HEK293 (cell line): ENCODE results near the gene MELTF.

Experiments
- CTCF ChIA-PET: fragments of 350-600 bp; formaldehyde crosslinking; extraction: SDS; loops from one replicate; lab custom pipeline; 2021; ENCODE audit warnings: antibody characterized with exemption; lab: Yijun Ruan, JAX
- POLR2A ChIA-PET: fragments of 300-600 bp; formaldehyde crosslinking; extraction: SDS; loops from one replicate; lab custom pipeline; 2020; ENCODE audit warnings: antibody characterized with exemption, inconsistent platforms; lab: Yijun Ruan, JAX
- H3K27ac ChIP-seq: fragments of 200-500 bp; sonication (Bioruptor generic); 2 replicates; pipeline ENCODE4 v1.5.1; 2014; ENCODE audit warnings: low read depth, low read length, control low read depth, inconsistent platforms; ENCODE audit errors: extremely low read depth
- H3K36me3 ChIP-seq, 2 experiments: fragments of 200-500 bp in 1 of 2; sonication (Bioruptor generic) in 1 of 2; 1 replicate in 1 of 2; 2 replicates in 1 of 2; pipeline ENCODE4 v1.5.1; 2014 to 2017; ENCODE audit warnings: inconsistent platforms in 2 of 2, low read length in 2 of 2; ENCODE audit not compliant: control insufficient read depth in 2 of 2, insufficient read depth in 1 of 2
- H3K4me1 ChIP-seq: fragments of 200-500 bp; sonication (Bioruptor generic); 2 replicates; pipeline ENCODE4 v1.5.1; 2014; ENCODE audit warnings: mild to moderate bottlenecking, low read length, inconsistent platforms; ENCODE audit not compliant: control insufficient read depth, insufficient read depth
- H3K4me3 ChIP-seq: 2 replicates; pipeline ENCODE4 v1.5.1; 2011; ENCODE audit warnings: low read depth, mild to moderate bottlenecking, control low read depth, low read length, moderate library complexity
- H3K9me3 ChIP-seq: fragments of 200-500 bp; sonication (Bioruptor generic); 2 replicates; pipeline ENCODE4 v1.5.1; 2014; ENCODE audit warnings: low read depth, low read length, inconsistent platforms; ENCODE audit not compliant: control insufficient read depth, insufficient read depth
- ELK4 ChIP-seq: IDR thresholded peaks from 2 replicates; pipeline ENCODE4 v1.6.1; 2011; ENCODE audit warnings: mild to moderate bottlenecking, low read depth, low read length, borderline replicate concordance
- KLF7 ChIP-seq: fragments of 450-650 bp; formaldehyde crosslinking; IDR thresholded peaks from 2 replicates; pipeline ENCODE4 v1.5.1; 2016; ENCODE audit warnings: missing biosample characterization, missing genetic modification characterization, borderline replicate concordance
- REST ChIP-seq: fragments of 450-650 bp; formaldehyde crosslinking; IDR thresholded peaks from 2 replicates; pipeline ENCODE4 v1.5.1; 2016; ENCODE audit warnings: missing biosample characterization, missing genetic modification characterization
- SALL2 ChIP-seq: fragments of 450-650 bp; formaldehyde crosslinking; IDR thresholded peaks from 2 replicates; pipeline ENCODE4 v1.5.0; 2017; ENCODE audit warnings: missing biosample characterization, mild to moderate bottlenecking, missing genetic modification characterization, borderline replicate concordance
- ZBTB7A ChIP-seq: fragments of 450-650 bp; formaldehyde crosslinking; IDR thresholded peaks from 2 replicates; pipeline ENCODE4 v1.5.1; 2016; ENCODE audit warnings: low read depth, missing biosample characterization, missing genetic modification characterization
- ZFHX2 ChIP-seq: fragments of 450-650 bp; formaldehyde crosslinking; conservative IDR thresholded peaks from 2 replicates; pipeline ENCODE4 v1.5.1; 2016; ENCODE audit warnings: missing biosample characterization, missing genetic modification characterization
- ZNF223 ChIP-seq: fragments of 450-650 bp; formaldehyde crosslinking; IDR thresholded peaks from 2 replicates; pipeline ENCODE4 v1.5.1; 2016; ENCODE audit warnings: missing biosample characterization, missing genetic modification characterization
- ZNF274 ChIP-seq, 2 experiments: fragments of 200-500 bp in 1 of 2; fragments of 450-650 bp in 1 of 2; sonication (Bioruptor generic) in 1 of 2; formaldehyde crosslinking in 1 of 2; IDR thresholded peaks; 2 replicates each; pipeline versions ENCODE4 v1.5.1 to v1.6.1; 2014 to 2016; ENCODE audit warnings: borderline replicate concordance in 1 of 2, inconsistent platforms in 1 of 2, low read length in 1 of 2, missing biosample characterization in 1 of 2, missing genetic modification characterization in 1 of 2
- ZNF354C ChIP-seq: fragments of 450-650 bp; formaldehyde crosslinking; IDR thresholded peaks from 2 replicates; pipeline ENCODE4 v1.5.1; 2016; ENCODE audit warnings: missing biosample characterization, missing genetic modification characterization, low read depth, borderline replicate concordance
- ZNF404 ChIP-seq: fragments of 450-650 bp; formaldehyde crosslinking; IDR thresholded peaks from 2 replicates; pipeline ENCODE4 v1.5.1; 2017; ENCODE audit warnings: missing biosample characterization, missing genetic modification characterization
- ZNF529 ChIP-seq: fragments of 450-650 bp; formaldehyde crosslinking; IDR thresholded peaks from 2 replicates; pipeline ENCODE4 v1.5.1; 2017; ENCODE audit warnings: missing genetic modification characterization, missing biosample characterization; ENCODE audit not compliant: insufficient replicate concordance
- ZNF596 ChIP-seq: fragments of 450-650 bp; IDR thresholded peaks from 2 replicates; pipeline ENCODE4 v1.5.0; 2018; ENCODE audit warnings: missing biosample characterization, mild to moderate bottlenecking, missing genetic modification characterization, moderate library complexity
- ZNF664 ChIP-seq: fragments of 450-650 bp; formaldehyde crosslinking; IDR thresholded peaks from 2 replicates; pipeline ENCODE4 v1.5.1; 2016; ENCODE audit warnings: missing biosample characterization, missing genetic modification characterization
- ZNF692 ChIP-seq: fragments of 450-650 bp; formaldehyde crosslinking; IDR thresholded peaks from 2 replicates; pipeline ENCODE4 v1.5.1; 2016; ENCODE audit warnings: missing biosample characterization, missing genetic modification characterization
- ZNF747 ChIP-seq: fragments of 450-650 bp; formaldehyde crosslinking; IDR thresholded peaks from 2 replicates; pipeline ENCODE4 v1.5.1; 2016; ENCODE audit warnings: missing biosample characterization, missing genetic modification characterization

MELTF gene

GRCh38 chr3:197001972-197002700, 27.5 kb downstream of the MELTF start:
- H3K9me3 ChIP-seq, result no peaks in the 10 kb centered on the region
- CTCF ChIA-PET, result interaction anchor here (0.6 to 1.0 kb wide), 3 partner anchors 99 to 155 kb away, joined by 3 read pairs; no protein-coding TSS in a partner anchor
- H3K4me1 ChIP-seq, result no peaks in the 10 kb centered on the region; the same call in 1 of the 2 replicates
- 0 out of 2 replicates have a peak, but pooled peaks have one; percentile 36 for TF ChIP-seq ZNF223 (tag by site-specific recombination)
- peak; percentile 26; the same call in 1 of the 2 replicates for TF ChIP-seq ZFHX2
- TF ChIP-seq ZNF747, result no peak
- TF ChIP-seq ELK4, result no peak
- H3K4me3 ChIP-seq, result no peak overlapping the region; the same call in 1 of the 2 replicates
- H3K36me3 ChIP-seq, result peaks cover 0 to 15% of the 10 kb centered on the region in 2 experiments; a peak in 1 of 3 replicates
- POLR2A ChIA-PET, result no interaction called here
- peak overlapping the region; percentile 60; the same call in 1 of the 2 replicates for H3K27ac ChIP-seq

- POLR2A ChIA-PET, result no interaction called here
- no peaks in the 10 kb centered on the region for H3K9me3 ChIP-seq
- CTCF ChIA-PET, result no interaction called here
These were observed 28.3 kb downstream of the MELTF start for GRCh38 chr3:197001106-197001971.

GRCh38 chr3:197000211-197000610, 29.4 kb downstream of the MELTF start:
- CTCF ChIA-PET, result no interaction called here
- no peak overlapping the region for H3K27ac ChIP-seq
- TF ChIP-seq ZNF404 (tag by site-specific recombination) (no peak), ZBTB7A (tag by site-specific recombination) (no peak), ZNF223 (tag by site-specific recombination) (no peak), ZNF529 (tag by site-specific recombination) (no peak), ZNF664 (tag by site-specific recombination) (peak; percentile 50; the same call in 1 of the 2 replicates), ZNF692 (tag by site-specific recombination) (no peak), KLF7 (tag by site-specific recombination) (no peak), REST (tag by site-specific recombination) (no peak)
- TF ChIP-seq, all 188 proteins: peak for 1
- H3K9me3 ChIP-seq, result no peaks in the 10 kb centered on the region
- POLR2A ChIA-PET, result no interaction called here
- peaks cover 0 to 12% of the 10 kb centered on the region in 2 experiments; a peak in 1 of 3 replicates for H3K36me3 ChIP-seq
- no peaks in the 10 kb centered on the region; the same call in 1 of the 2 replicates for H3K4me1 ChIP-seq
- no peak overlapping the region for H3K4me3 ChIP-seq

More at GRCh38 chr3:197001106-197001971, 28.3 kb downstream of the MELTF start:
- H3K4me3 ChIP-seq, result no peak overlapping the region
- H3K27ac ChIP-seq, result no peak overlapping the region
- no peaks in the 10 kb centered on the region; the same call in 1 of the 2 replicates for H3K4me1 ChIP-seq
- no peak for TF ChIP-seq ZNF596 (tag by site-specific recombination)
- TF ChIP-seq ZNF274 (IDR thresholded peaks at IDR 0.05; ENCODE audit: low read length), result no peak
- no peak for TF ChIP-seq ZNF274 (tag by site-specific recombination; IDR thresholded peaks at IDR 0.05; ENCODE audit: borderline replicate concordance)
- TF ChIP-seq ZNF354C (tag by site-specific recombination), result no peak
- TF ChIP-seq SALL2 (tag by site-specific recombination), result no peak
- H3K36me3 ChIP-seq, result peaks cover 0 to 15% of the 10 kb centered on the region in 2 experiments; a peak in 1 of 3 replicates
